H1 (cell line): ENCODE measurements around the gene EPHB1. TPM values are rescaled to one million over a fixed set of nuclear protein-coding genes. Genes with fewer than 3 reads are reported as not detected.

ENCODE experiments used
- CTCF ChIA-PET: fragments of 300-600 bp; sonication (Branson Sonifier 250); formaldehyde crosslinking; loops from one replicate; lab custom pipeline; 2021; ENCODE audit not compliant: partially characterized antibody; lab: Charles Lee
- POLR2A ChIA-PET: fragments of 300-600 bp; sonication (Branson Sonifier 250); formaldehyde crosslinking; loops from one replicate; lab custom pipeline; 2021; ENCODE audit warnings: inconsistent platforms; ENCODE audit not compliant: partially characterized antibody; lab: Charles Lee
- DNase-seq, 2 experiments: peaks; one replicate each; pipeline versions ENCODE4 v3.0.0 to v3.0.0-alpha.2; 2010 to 2022; ENCODE audit warnings: low spot score in 2 of 2, low read depth in 1 of 2, mixed read lengths in 1 of 2
- FAIRE-seq: peaks from 2 replicates; lab custom pipeline; 2011; peaks lifted over from hg19 to GRCh38; lab: Jason Lieb, UNC
- H2AFZ ChIP-seq: 2 replicates; pipeline ENCODE4 v1.8.1; 2012; ENCODE audit warnings: low read length, inconsistent platforms
- H2AK5ac ChIP-seq: 2 replicates; pipeline ENCODE4 v1.6.1; 2013; ENCODE audit warnings: low read depth, low read length
- H2BK120ac ChIP-seq: replicated peaks from 2 replicates; pipeline ENCODE3; 2013; ENCODE audit warnings: low read depth, low read length, inconsistent platforms
- H2BK12ac ChIP-seq: 2 replicates; pipeline ENCODE4 v1.6.1; 2013; ENCODE audit warnings: low read depth, low read length
- H2BK15ac ChIP-seq: 2 replicates; pipeline ENCODE4 v1.6.1; 2013; ENCODE audit warnings: low read length
- H2BK20ac ChIP-seq: 2 replicates; pipeline ENCODE4 v1.6.1; 2013; ENCODE audit warnings: low read length
- H2BK5ac ChIP-seq: 2 replicates; pipeline ENCODE4 v1.6.1; 2013; ENCODE audit warnings: low read depth, low read length
- H3K14ac ChIP-seq: 2 replicates; pipeline ENCODE4 v1.6.1; 2013; ENCODE audit warnings: inconsistent platforms; ENCODE audit not compliant: insufficient read length
- H3K18ac ChIP-seq: 2 replicates; pipeline ENCODE4 v1.6.1; 2013; ENCODE audit warnings: low read length; ENCODE audit errors: extremely low read depth
- H3K23ac ChIP-seq: 2 replicates; pipeline ENCODE4 v1.6.1; 2013; ENCODE audit warnings: inconsistent platforms; ENCODE audit not compliant: insufficient read length
- H3K23me2 ChIP-seq: 2 replicates; pipeline ENCODE4 v1.6.1; 2013; ENCODE audit warnings: low read depth, low read length
- H3K27ac ChIP-seq: 2 replicates; pipeline ENCODE4 v1.6.1; 2011; ENCODE audit warnings: low read depth, low read length, inconsistent platforms
- H3K27me3 ChIP-seq, 4 experiments: replicated peaks in 1 of 4; 1 replicate in 1 of 4; 2 replicates in 3 of 4; pipeline versions ENCODE4 v1.6.1 to v1.8.1; 2011 to 2013; ENCODE audit warnings: low read length in 3 of 4, mild to moderate bottlenecking in 3 of 4, inconsistent platforms in 2 of 4, mixed read lengths in 2 of 4, moderate library complexity in 1 of 4; ENCODE audit not compliant: control insufficient read depth in 3 of 4, insufficient read depth in 3 of 4; ENCODE audit errors: extremely low read depth in 1 of 4
- H3K36me3 ChIP-seq, 4 experiments: 2 replicates each; pipeline versions ENCODE4 v1.6.1 to v1.8.1; 2011 to 2013; ENCODE audit warnings: mild to moderate bottlenecking in 4 of 4, low read length in 3 of 4, moderate library complexity in 2 of 4, control low read depth in 1 of 4, inconsistent platforms in 1 of 4; ENCODE audit not compliant: insufficient read depth in 4 of 4, control insufficient read depth in 2 of 4
- H3K4ac ChIP-seq: replicated peaks from 2 replicates; pipeline ENCODE3; 2013; ENCODE audit warnings: low read length, low read depth, mixed read lengths, inconsistent platforms; ENCODE audit not compliant: insufficient read length
- H3K4me1 ChIP-seq, 4 experiments: replicated peaks in 1 of 4; 1 replicate in 1 of 4; 2 replicates in 3 of 4; pipeline versions ENCODE4 v1.6.1 to v1.8.1; 2011 to 2013; ENCODE audit warnings: low read length in 3 of 4, inconsistent platforms in 2 of 4, mixed read lengths in 1 of 4; ENCODE audit not compliant: insufficient read depth in 4 of 4, control insufficient read depth in 3 of 4
- H3K4me2 ChIP-seq, 2 experiments: 2 replicates each; pipeline versions ENCODE4 v1.6.1 to v1.8.1; 2011 to 2013; ENCODE audit warnings: low read depth in 2 of 2, low read length in 2 of 2, control low read depth in 1 of 2, inconsistent platforms in 1 of 2, mild to moderate bottlenecking in 1 of 2; ENCODE audit not compliant: insufficient read depth in 1 of 2
- H3K4me3 ChIP-seq, 4 experiments: fragments of 200-600, 300-600 bp in 1 of 4; sonication (generic), shearing (Covaris generic), sonication (Bioruptor Twin) in 1 of 4; 2 replicates each; pipeline versions ENCODE4 v1.5.1 to v1.8.1; 2011 to 2016; ENCODE audit warnings: low read length in 4 of 4, low read depth in 3 of 4, control low read depth in 2 of 4, inconsistent platforms in 2 of 4, mild to moderate bottlenecking in 2 of 4, mixed read lengths in 1 of 4, moderate library complexity in 1 of 4; ENCODE audit not compliant: insufficient read depth in 2 of 4; ENCODE audit errors: extremely low read depth in 1 of 4
- H3K56ac ChIP-seq: replicated peaks from 2 replicates; pipeline ENCODE3; 2013; ENCODE audit warnings: low read depth, mild to moderate bottlenecking, mixed read lengths, low read length, inconsistent platforms; ENCODE audit not compliant: insufficient read length
- H3K79me1 ChIP-seq: 2 replicates; pipeline ENCODE4 v1.6.1; 2013; ENCODE audit warnings: low read depth, low read length, control low read depth
- H3K79me2 ChIP-seq, 2 experiments: 2 replicates each; pipeline versions ENCODE4 v1.6.1 to v1.8.1; 2012 to 2013; ENCODE audit warnings: low read length in 2 of 2, mild to moderate bottlenecking in 2 of 2, inconsistent platforms in 1 of 2; ENCODE audit not compliant: insufficient read depth in 2 of 2, control insufficient read depth in 1 of 2
- H3K9ac ChIP-seq, 4 experiments: replicated peaks in 1 of 4; 1 replicate in 1 of 4; 2 replicates in 3 of 4; pipeline versions ENCODE4 v1.6.1 to v1.8.1; 2011 to 2013; ENCODE audit warnings: low read depth in 3 of 4, low read length in 3 of 4, control low read depth in 2 of 4, mild to moderate bottlenecking in 2 of 4, moderate library complexity in 2 of 4, inconsistent platforms in 1 of 4; ENCODE audit errors: extremely low read depth in 1 of 4
- H3K9me3 ChIP-seq, 2 experiments: 2 replicates each; pipeline versions ENCODE4 v1.6.1 to v1.8.1; 2012 to 2013; ENCODE audit warnings: mild to moderate bottlenecking in 2 of 2, moderate library complexity in 2 of 2, control low read depth in 1 of 2, inconsistent platforms in 1 of 2, low read depth in 1 of 2, low read length in 1 of 2, mixed read lengths in 1 of 2; ENCODE audit not compliant: insufficient read depth in 2 of 2
- H4K20me1 ChIP-seq, 2 experiments: replicated peaks in 1 of 2; 2 replicates each; pipeline versions ENCODE3 to v1.8.1; 2011 to 2013; ENCODE audit warnings: inconsistent platforms in 2 of 2, low read length in 2 of 2, mild to moderate bottlenecking in 1 of 2; ENCODE audit not compliant: insufficient read depth in 2 of 2, control insufficient read depth in 1 of 2
- H4K5ac ChIP-seq: 2 replicates; pipeline ENCODE4 v1.6.1; 2013; ENCODE audit warnings: low read length, low read depth, mixed read lengths, inconsistent platforms; ENCODE audit not compliant: insufficient read length
- H4K8ac ChIP-seq: 2 replicates; pipeline ENCODE4 v1.8.0; 2013; ENCODE audit warnings: mild to moderate bottlenecking, moderate library complexity, low read length, inconsistent platforms; ENCODE audit not compliant: insufficient read depth; ENCODE audit errors: extremely low read depth
- H4K91ac ChIP-seq: replicated peaks from 2 replicates; pipeline ENCODE3; 2013; ENCODE audit warnings: low read length, mixed read lengths, inconsistent platforms; ENCODE audit not compliant: insufficient read length
- ASH2L ChIP-seq: fragments of 200-600, 300-600 bp; sonication (generic); IDR thresholded peaks from one replicate; pipeline ENCODE4 v1.7.1; 2017; ENCODE audit warnings: low read length
- BACH1 ChIP-seq: IDR thresholded peaks from 2 replicates; pipeline ENCODE4 v1.6.1; 2012; ENCODE audit warnings: low read length, improper control_type of control experiment
- BRCA1 ChIP-seq: IDR thresholded peaks from 2 replicates; pipeline ENCODE4 v1.6.1; 2012; ENCODE audit warnings: low read depth, low read length, improper control_type of control experiment
- CBX5 ChIP-seq: fragments of 300-800, 300-1000 bp; sonication (generic); IDR thresholded peaks from 2 replicates; pipeline ENCODE4 v1.7.1; 2016; ENCODE audit warnings: antibody characterized with exemption, low read length, low read depth
- EZH2 ChIP-seq: fragments of 200-600 bp; sonication (generic); IDR thresholded peaks from 2 replicates; pipeline ENCODE4 v1.7.1; 2012; ENCODE audit warnings: low read depth, mild to moderate bottlenecking, moderate library complexity, low read length, inconsistent platforms; ENCODE audit not compliant: severe bottlenecking
- GABPA ChIP-seq: IDR thresholded peaks from 2 replicates; pipeline ENCODE4 v1.6.1; 2011; ENCODE audit warnings: mild to moderate bottlenecking, low read length, moderate library complexity, borderline replicate concordance; ENCODE audit not compliant: insufficient read depth
- GTF2F1 ChIP-seq: IDR thresholded peaks from 2 replicates; pipeline ENCODE4 v1.6.1; 2012; ENCODE audit warnings: low read depth, low read length, improper control_type of control experiment, borderline replicate concordance
- KDM4A ChIP-seq: IDR thresholded peaks from one replicate; pipeline ENCODE4 v1.7.1; 2012; ENCODE audit warnings: low read depth, mild to moderate bottlenecking, moderate library complexity, low read length, inconsistent platforms; ENCODE audit not compliant: severe bottlenecking
- POLR2A ChIP-seq, 2 experiments: IDR thresholded peaks; 1 replicate in 1 of 2; 2 replicates in 1 of 2; pipeline ENCODE4 v1.6.1; 2011; ENCODE audit warnings: low read depth in 2 of 2, low read length in 2 of 2, mild to moderate bottlenecking in 2 of 2; ENCODE audit errors: control extremely low read depth in 1 of 2
- RAD21 ChIP-seq, 2 experiments: IDR thresholded peaks in 1 of 2; conservative IDR thresholded peaks in 1 of 2; 2 replicates each; pipeline ENCODE4 v1.6.1; 2011; ENCODE audit warnings: low read depth in 2 of 2, low read length in 2 of 2, improper control_type of control experiment in 1 of 2, inconsistent platforms in 1 of 2, mild to moderate bottlenecking in 1 of 2, moderate library complexity in 1 of 2
- RFX5 ChIP-seq: IDR thresholded peaks from 2 replicates; pipeline ENCODE4 v1.6.1; 2011; ENCODE audit warnings: low read depth, low read length, improper control_type of control experiment, borderline replicate concordance
- TAF7 ChIP-seq: optimal IDR thresholded peaks from 2 replicates; pipeline ENCODE3; 2011; ENCODE audit warnings: low read depth, mild to moderate bottlenecking, inconsistent platforms, low read length, moderate library complexity, borderline replicate concordance
- TBP ChIP-seq: IDR thresholded peaks from 2 replicates; pipeline ENCODE4 v1.6.1; 2011; ENCODE audit warnings: low read depth, low read length, improper control_type of control experiment
- YY1 ChIP-seq: IDR thresholded peaks from 2 replicates; pipeline ENCODE4 v1.6.1; 2011; ENCODE audit warnings: low read depth, mild to moderate bottlenecking, low read length
- WGBS, 2 experiments: shearing (Covaris generic) in 1 of 2; methylation state at CpG; one replicate each; pipeline versions ENCODE4 v1.1.6 to v1.1.7; 2013 to 2015; ENCODE audit warnings: low lambda C conversion rate in 2 of 2, mixed read lengths in 2 of 2, inconsistent platforms in 1 of 2, low coverage in 1 of 2, missing lambda C conversion rate in 1 of 2; ENCODE audit not compliant: insufficient replicate concordance in 2 of 2, insufficient coverage in 1 of 2, insufficient read length in 1 of 2; ENCODE audit errors: extremely low coverage in 1 of 2, missing lambda C conversion rate in 1 of 2; 5-methylcytosine and 5-hydroxymethylcytosine counted together
- polyA plus RNA-seq, 7 experiments: library from polyadenylated mRNA; depleted of rRNA in 3 of 7; stranded (reverse) in 5 of 7; unstranded in 2 of 7; fragments of >200 nt in 5 of 7; fragments of 200-250 nt in 2 of 7; gene quantifications; 1 replicate in 5 of 7; 2 replicates in 1 of 7; 4 replicates in 1 of 7; pipeline versions ENCODE4 v1.2.1 to v1.2.3, GENCODE V29; 2011 to 2013; ENCODE audit warnings: missing spikeins in 2 of 7, mixed read lengths in 2 of 7
- total RNA-seq: library from RNA; stranded (reverse); fragmentation: NEBNext Ultra II Directional; extraction: Animal tissue kit (Norgen Biotek cat#: 25700); gene quantifications from 2 replicates; pipeline ENCODE4 v1.2.1, GENCODE V29; 2021
- TF ChIP-seq, protein P1 (sequence below): IDR thresholded peaks from 2 replicates; pipeline ENCODE4 v1.6.1; 2012; ENCODE audit warnings: inconsistent platforms

Gene EPHB1
- total and polyA plus RNA-seq, 2 of the 8 experiments (the other 6 are each of a cell fraction or from before 2014, with no cell fraction given), result 3.5 to 5.9 TPM

GRCh38 chr3:134964226-134964625, 169.2 kb downstream of the EPHB1 start:
- DNase-seq, result no peak
- Histone ChIP-seq H3K23ac (no peak overlapping the region), H2BK5ac (no peak overlapping the region), H2BK15ac (no peak overlapping the region), H3K27ac (no peak overlapping the region), H4K91ac (no peak overlapping the region), H3K9ac (no peak overlapping the region), H3K14ac (no peak overlapping the region), H3K79me1 (no peaks in the 10 kb centered on the region), H3K27me3 (no peaks in the 10 kb centered on the region), H2BK12ac (no peak overlapping the region), H3K4me2 (no peak overlapping the region), H2BK20ac (no peak overlapping the region), H3K18ac (no peak overlapping the region), H3K9me3 (0 out of 4 replicates have a peak, but pooled peaks cover 0 to 3% of the 10 kb centered on the region in 2 experiments), H2BK120ac (no peak overlapping the region), H3K4me1 (peaks cover 0 to 7% (median 0%) of the 10 kb centered on the region in 4 experiments; a peak in 2 of 7 replicates), H2AK5ac (no peak overlapping the region), H4K8ac (no peak overlapping the region), H3K4me3 (no peak overlapping the region), H3K79me2 (no peaks in the 10 kb centered on the region), H3K4ac (no peak overlapping the region), H3K23me2 (no peaks in the 10 kb centered on the region), H2AFZ (no peak overlapping the region), H4K5ac (no peak overlapping the region), H3K36me3 (no peaks in the 10 kb centered on the region), H3K56ac (no peak overlapping the region), H4K20me1 (no peaks in the 10 kb centered on the region)
- FAIRE-seq, result no peak
- TF ChIP-seq YY1 (no peak), TAF7 (no peak), CBX5 (no peak), BACH1 (no peak), KDM4A (no peak), RFX5 (no peak), EZH2 (no peak), BRCA1 (no peak), TBP (no peak), GABPA (no peak), POLR2A (IDR thresholded peaks at IDR 0.05; ENCODE audit: control extremely low read depth in 1 of 2, low read depth in 2 of 2, low read length in 2 of 2) (no peak), RAD21 (IDR thresholded peaks at IDR 0.05 in 1 of 2, conservative IDR thresholded peaks at IDR 0.05 in 1 of 2; ENCODE audit: low read depth in 2 of 2, low read length in 2 of 2) (no peak), GTF2F1 (no peak), ASH2L (no peak)
- TF ChIP-seq, protein P1, sequence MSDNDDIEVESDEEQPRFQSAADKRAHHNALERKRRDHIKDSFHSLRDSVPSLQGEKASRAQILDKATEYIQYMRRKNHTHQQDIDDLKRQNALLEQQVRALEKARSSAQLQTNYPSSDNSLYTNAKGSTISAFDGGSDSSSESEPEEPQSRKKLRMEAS, result no peak
- ChIA-PET POLR2A (no interaction called here), CTCF (no interaction called here)
- WGBS, 2 experiments, result 89% methylated on average over 5 of the region's 5 CpGs; no CpG with 5 or more reads in 1 of the 2 experiments
